ENCODE data around the gene BTBD1. TPM values are rescaled to one million over a fixed set of nuclear protein-coding genes. Genes with fewer than 3 reads are reported as not detected.
"Not testable (repeated sequence)": the region's sequence is repeated elsewhere in the genome, so short reads cannot be mapped to it uniquely, and the experiment has no call there.

The BTBD1 gene
- total RNA-seq, 2 donors from 2014 or later, result 35.9 to 37.0 TPM

- Mint-ChIP-seq H3K9me3 (peaks cover 15% of the 10 kb centered on the region), H3K4me3 (no peak overlapping the region), H3K27ac (no peak overlapping the region), H3K27me3 (ENCODE audit: insufficient read depth) (peaks cover 13% of the 10 kb centered on the region), H3K36me3 (ENCODE audit: low read depth) (no peaks in the 10 kb centered on the region), H3K4me1 (no peaks in the 10 kb centered on the region)
- Histone ChIP-seq H3K9me3 (ENCODE audit: control insufficient read depth, low read length) (peaks cover 12% of the 10 kb centered on the region), H3K4me1 (ENCODE audit: control insufficient read depth, insufficient read depth, low read length) (no peaks in the 10 kb centered on the region), H3K36me3 (ENCODE audit: control insufficient read depth, insufficient read depth, low read length) (no peaks in the 10 kb centered on the region), H3K27me3 (ENCODE audit: control insufficient read depth, insufficient read depth, low read length, poor library complexity, severe bottlenecking) (no peaks in the 10 kb centered on the region), H3K4me3 (ENCODE audit: low read length) (no peak overlapping the region), H3K9ac (ENCODE audit: extremely low read depth, low read length, poor library complexity, severe bottlenecking) (no peak overlapping the region), H3K27ac (ENCODE audit: low read depth, low read length) (no peak overlapping the region)
- 63 to 78% methylated on average over 1 to 7 of the region's 7 CpGs for WGBS, 2 experiments (ENCODE audit: insufficient coverage in 1 of 2, insufficient read length in 1 of 2)
- TF ChIP-seq, protein P1, sequence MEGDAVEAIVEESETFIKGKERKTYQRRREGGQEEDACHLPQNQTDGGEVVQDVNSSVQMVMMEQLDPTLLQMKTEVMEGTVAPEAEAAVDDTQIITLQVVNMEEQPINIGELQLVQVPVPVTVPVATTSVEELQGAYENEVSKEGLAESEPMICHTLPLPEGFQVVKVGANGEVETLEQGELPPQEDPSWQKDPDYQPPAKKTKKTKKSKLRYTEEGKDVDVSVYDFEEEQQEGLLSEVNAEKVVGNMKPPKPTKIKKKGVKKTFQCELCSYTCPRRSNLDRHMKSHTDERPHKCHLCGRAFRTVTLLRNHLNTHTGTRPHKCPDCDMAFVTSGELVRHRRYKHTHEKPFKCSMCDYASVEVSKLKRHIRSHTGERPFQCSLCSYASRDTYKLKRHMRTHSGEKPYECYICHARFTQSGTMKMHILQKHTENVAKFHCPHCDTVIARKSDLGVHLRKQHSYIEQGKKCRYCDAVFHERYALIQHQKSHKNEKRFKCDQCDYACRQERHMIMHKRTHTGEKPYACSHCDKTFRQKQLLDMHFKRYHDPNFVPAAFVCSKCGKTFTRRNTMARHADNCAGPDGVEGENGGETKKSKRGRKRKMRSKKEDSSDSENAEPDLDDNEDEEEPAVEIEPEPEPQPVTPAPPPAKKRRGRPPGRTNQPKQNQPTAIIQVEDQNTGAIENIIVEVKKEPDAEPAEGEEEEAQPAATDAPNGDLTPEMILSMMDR (conservative IDR thresholded peaks at IDR 0.05), result no peak
- DNase-seq, result no peak
Measured at GRCh38 chr15:83078712-83079111, 11.7 kb upstream of the BTBD1 start.

- Mint-ChIP-seq H3K4me3 (no peak overlapping the region), H3K27me3 (ENCODE audit: insufficient read depth) (peaks cover 13% of the 10 kb centered on the region), H3K36me3 (ENCODE audit: low read depth) (no peaks in the 10 kb centered on the region), H3K4me1 (no peaks in the 10 kb centered on the region), H3K9me3 (peaks cover 24% of the 10 kb centered on the region), H3K27ac (no peak overlapping the region)
- no peak for DNase-seq
- Histone ChIP-seq H3K4me1 (ENCODE audit: control insufficient read depth, insufficient read depth, low read length) (no peaks in the 10 kb centered on the region), H3K9me3 (ENCODE audit: control insufficient read depth, low read length) (peaks cover 20% of the 10 kb centered on the region), H3K27ac (ENCODE audit: low read depth, low read length) (no peak overlapping the region), H3K4me3 (ENCODE audit: low read length) (no peak overlapping the region), H3K9ac (ENCODE audit: extremely low read depth, low read length, poor library complexity, severe bottlenecking) (no peak overlapping the region), H3K27me3 (ENCODE audit: control insufficient read depth, insufficient read depth, low read length, poor library complexity, severe bottlenecking) (no peaks in the 10 kb centered on the region), H3K36me3 (ENCODE audit: control insufficient read depth, insufficient read depth, low read length) (no peaks in the 10 kb centered on the region)
- WGBS, 2 experiments (ENCODE audit: insufficient coverage in 1 of 2, insufficient read length in 1 of 2), result 90 to 93% methylated on average over 2 to 5 of the region's 5 CpGs
- TF ChIP-seq, protein P1 (conservative IDR thresholded peaks at IDR 0.05), result no peak
Measured at GRCh38 chr15:83077491-83078230, 10.6 kb upstream of the BTBD1 start.

DNA sequence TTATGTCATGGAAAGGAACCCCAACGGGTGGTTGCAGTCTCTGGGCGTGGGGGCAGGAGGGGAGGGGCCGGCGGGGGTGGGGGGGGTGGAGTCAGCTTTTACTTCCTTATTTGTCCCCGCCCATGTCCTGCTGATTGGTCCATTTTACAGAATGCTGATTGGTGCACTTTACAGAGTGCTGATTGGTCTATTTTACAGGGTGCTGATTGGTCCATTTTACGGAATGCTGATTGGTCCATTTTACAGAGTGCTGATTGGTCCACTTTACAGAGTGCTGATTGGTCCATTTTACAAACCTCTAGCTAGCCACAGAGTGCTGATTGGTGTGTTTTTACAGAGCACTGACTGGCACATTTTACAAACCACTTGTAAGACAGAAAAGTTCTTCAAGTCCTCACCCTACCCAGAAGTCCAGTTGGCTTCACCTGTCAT is 2.2 kb upstream of the BTBD1 start:
- H3K4me1 Mint-ChIP-seq, result peaks cover 21% of the 10 kb centered on the region
- not testable (repeated sequence) for H3K9ac ChIP-seq (ENCODE audit: extremely low read depth, low read length, poor library complexity, severe bottlenecking); H3K27me3 Mint-ChIP-seq (ENCODE audit: insufficient read depth); H3K4me3 Mint-ChIP-seq; H3K27me3 ChIP-seq (ENCODE audit: control insufficient read depth, insufficient read depth, low read length, poor library complexity, severe bottlenecking); H3K27ac Mint-ChIP-seq; H3K4me1 ChIP-seq (ENCODE audit: control insufficient read depth, insufficient read depth, low read length); H3K4me3 ChIP-seq (ENCODE audit: low read length); H3K36me3 Mint-ChIP-seq (ENCODE audit: low read depth); H3K27ac ChIP-seq (ENCODE audit: low read depth, low read length); H3K36me3 ChIP-seq (ENCODE audit: control insufficient read depth, insufficient read depth, low read length)
- peak; percentile 65 for DNase-seq
- peaks cover 29% of the 10 kb centered on the region for H3K9me3 Mint-ChIP-seq
- H3K9me3 ChIP-seq (ENCODE audit: control insufficient read depth, low read length), result peaks cover 24% of the 10 kb centered on the region
- WGBS, 2 experiments (ENCODE audit: insufficient coverage in 1 of 2, insufficient read length in 1 of 2), result 61 to 100% methylated on average over 1 to 5 of the region's 6 CpGs

Measured in endodermal cell (in vitro differentiated cells).